SK-N-SH (cell line): Measurements from ENCODE around the gene TET2. TPM values are rescaled to one million over a fixed set of nuclear protein-coding genes. Genes with fewer than 3 reads are reported as not detected.

ENCODE experiments used
- CTCF ChIA-PET: fragments of 300-600, 350-600 bp; formaldehyde crosslinking; extraction: SDS; loops from one replicate; lab custom pipeline; 2021; lab: Yijun Ruan, JAX
- POLR2A ChIA-PET: fragments of 350-600 bp; sonication (Branson Sonifier 250); formaldehyde crosslinking; extraction: SDS; loops from one replicate; lab custom pipeline; 2020; ENCODE audit warnings: antibody characterized with exemption, inconsistent platforms; lab: Yijun Ruan, JAX
- DNase-seq: peaks from one replicate; pipeline ENCODE4 v3.0.0; 2012
- H2AFZ ChIP-seq: fragments of 200-600 bp; sonication (generic); 2 replicates; pipeline ENCODE4 v1.8.1; 2016; ENCODE audit warnings: antibody characterized with exemption, mild to moderate bottlenecking, low read depth
- H3F3A ChIP-seq: fragments of 200-600 bp; sonication (generic); replicated peaks from 2 replicates; pipeline ENCODE3; 2016; ENCODE audit warnings: antibody characterized with exemption, mild to moderate bottlenecking; ENCODE audit not compliant: insufficient read depth
- H3K27ac ChIP-seq, 2 experiments: fragments of 200-500 bp in 1 of 2; fragments of 200-600 bp in 1 of 2; sonication (Bioruptor generic) in 1 of 2; sonication (generic), shearing (Covaris generic) in 1 of 2; 2 replicates each; pipeline versions ENCODE4 v1.5.1 to v1.6.1; 2014 to 2016; ENCODE audit warnings: low read depth in 2 of 2, inconsistent platforms in 1 of 2, low read length in 1 of 2, mild to moderate bottlenecking in 1 of 2, mixed read lengths in 1 of 2
- H3K27me3 ChIP-seq: fragments of 200-600 bp; sonication (generic), shearing (Covaris generic); 2 replicates; pipeline ENCODE4 v1.6.1; 2016; ENCODE audit warnings: mixed run types; ENCODE audit not compliant: insufficient read depth
- H3K36me3 ChIP-seq, 2 experiments: fragments of 200-500 bp in 1 of 2; fragments of 200-600 bp in 1 of 2; sonication (Bioruptor generic) in 1 of 2; sonication (generic) in 1 of 2; replicated peaks in 1 of 2; 2 replicates each; pipeline versions ENCODE3 to v1.5.1; 2014 to 2016; ENCODE audit warnings: low read length in 1 of 2, mild to moderate bottlenecking in 1 of 2; ENCODE audit not compliant: insufficient read depth in 2 of 2, control insufficient read depth in 1 of 2
- H3K4me1 ChIP-seq, 2 experiments: fragments of 200-500 bp in 1 of 2; fragments of 200-600 bp in 1 of 2; sonication (Bioruptor generic) in 1 of 2; sonication (generic), shearing (Covaris generic) in 1 of 2; 2 replicates each; pipeline versions ENCODE4 v1.5.1 to v1.6.1; 2014 to 2016; ENCODE audit warnings: low read depth in 1 of 2, low read length in 1 of 2, mixed run types in 1 of 2; ENCODE audit not compliant: insufficient read depth in 2 of 2, control insufficient read depth in 1 of 2
- H3K4me2 ChIP-seq: fragments of 200-600 bp; sonication (generic), shearing (Covaris generic); 2 replicates; pipeline ENCODE4 v1.6.1; 2017; ENCODE audit warnings: mixed run types
- H3K4me3 ChIP-seq, 2 experiments: fragments of 200-500 bp in 1 of 2; fragments of 200-600 bp in 1 of 2; sonication (Bioruptor generic) in 1 of 2; sonication (generic), shearing (Covaris generic) in 1 of 2; 2 replicates each; pipeline versions ENCODE4 v1.5.1 to v1.8.1; 2014 to 2016; ENCODE audit warnings: low read depth in 2 of 2, inconsistent platforms in 1 of 2, low read length in 1 of 2, mild to moderate bottlenecking in 1 of 2, mixed read lengths in 1 of 2, moderate library complexity in 1 of 2
- H3K79me2 ChIP-seq: fragments of 200-600 bp; sonication (generic); 2 replicates; pipeline ENCODE4 v1.8.1; 2017; ENCODE audit warnings: mild to moderate bottlenecking; ENCODE audit not compliant: insufficient read depth
- H3K9ac ChIP-seq: fragments of 200-600 bp; sonication (generic); 2 replicates; pipeline ENCODE4 v1.6.1; 2017; ENCODE audit warnings: mixed run types
- H3K9me2 ChIP-seq: fragments of 200-600 bp; sonication (generic); 2 replicates; pipeline ENCODE4 v1.6.1; 2017; ENCODE audit warnings: mixed run types
- H3K9me3 ChIP-seq: fragments of 200-600 bp; sonication (generic); 2 replicates; pipeline ENCODE4 v1.6.1; 2017; ENCODE audit warnings: mixed run types, mild to moderate bottlenecking, moderate library complexity
- H4K20me1 ChIP-seq: fragments of 200-600 bp; sonication (generic); 2 replicates; pipeline ENCODE4 v1.6.1; 2017; ENCODE audit warnings: mild to moderate bottlenecking, mixed run types; ENCODE audit not compliant: insufficient read depth
- CHD2 ChIP-seq: fragments of 150-350 bp; IDR thresholded peaks from 2 replicates; pipeline ENCODE4 v1.6.1; 2018; ENCODE audit warnings: low read length; ENCODE audit not compliant: partially characterized antibody
- ELF1 ChIP-seq: IDR thresholded peaks from 2 replicates; pipeline ENCODE4 v1.4.0; 2012
- EP300 ChIP-seq, 2 experiments: IDR thresholded peaks; 2 replicates each; pipeline versions ENCODE4 v1.4.0 to v1.6.1; 2012; ENCODE audit warnings: borderline replicate concordance in 1 of 2, low read depth in 1 of 2, low read length in 1 of 2
- EZH2phosphoT487 ChIP-seq: fragments of 200-600 bp; sonication (generic); IDR thresholded peaks from 2 replicates; pipeline ENCODE4 v1.6.1; 2017; ENCODE audit warnings: low read depth, mixed run types, mild to moderate bottlenecking, antibody characterized with exemption, moderate library complexity, borderline replicate concordance
- GABPA ChIP-seq: IDR thresholded peaks from 2 replicates; pipeline ENCODE4 v1.4.0; 2012; ENCODE audit warnings: low read depth, mild to moderate bottlenecking
- GATA2 ChIP-seq: sonication (generic); formaldehyde crosslinking; IDR thresholded peaks from 2 replicates; pipeline ENCODE4 v1.5.0; 2020; ENCODE audit warnings: mild to moderate bottlenecking, missing genetic modification reagents
- MEF2A ChIP-seq: IDR thresholded peaks from 2 replicates; pipeline ENCODE4 v1.4.0; 2012; ENCODE audit warnings: low read depth, borderline replicate concordance
- MXI1 ChIP-seq: IDR thresholded peaks from 2 replicates; pipeline ENCODE4 v1.6.1; 2012; ENCODE audit warnings: mild to moderate bottlenecking, low read depth, low read length, improper control_type of control experiment
- NRF1 ChIP-seq: IDR thresholded peaks from 2 replicates; pipeline ENCODE4 v1.6.1; 2012; ENCODE audit warnings: low read depth, mild to moderate bottlenecking, low read length
- POLR2AphosphoS5 ChIP-seq: IDR thresholded peaks from 2 replicates; pipeline ENCODE4 v1.6.1; 2012; ENCODE audit warnings: low read depth, low read length
- RAD21 ChIP-seq: IDR thresholded peaks from 2 replicates; pipeline ENCODE4 v1.6.1; 2012; ENCODE audit warnings: mild to moderate bottlenecking, low read length
- SIN3A ChIP-seq: IDR thresholded peaks from 2 replicates; pipeline ENCODE4 v1.6.1; 2012; ENCODE audit warnings: low read depth, mild to moderate bottlenecking, low read length, moderate library complexity, borderline replicate concordance
- SMC3 ChIP-seq: IDR thresholded peaks from 2 replicates; pipeline ENCODE4 v1.6.1; 2012; ENCODE audit warnings: low read depth, low read length, improper control_type of control experiment
- TAF1 ChIP-seq: IDR thresholded peaks from 2 replicates; pipeline ENCODE4 v1.6.1; 2012; ENCODE audit warnings: low read depth, mild to moderate bottlenecking, low read length, moderate library complexity, borderline replicate concordance
- TEAD4 ChIP-seq: IDR thresholded peaks from 2 replicates; pipeline ENCODE4 v1.4.0; 2012; ENCODE audit warnings: mild to moderate bottlenecking, borderline replicate concordance; ENCODE audit not compliant: insufficient read depth
- YY1 ChIP-seq: IDR thresholded peaks from 2 replicates; pipeline ENCODE4 v1.4.0; 2012; ENCODE audit warnings: low read depth, mild to moderate bottlenecking
- WGBS: methylation state at CpG from one replicate; pipeline ENCODE4 v1.1.6; 2017; ENCODE audit warnings: low lambda C conversion rate; 5-methylcytosine and 5-hydroxymethylcytosine counted together
- polyA plus RNA-seq, 3 experiments: library from polyadenylated mRNA; depleted of rRNA; stranded (reverse); fragments of >200 nt; gene quantifications; 2 replicates each; pipeline ENCODE4 v1.2.3, GENCODE V29; 2012
- TF ChIP-seq, protein P1 (sequence below): IDR thresholded peaks from 2 replicates; pipeline ENCODE4 v1.4.0; 2012; ENCODE audit warnings: low read depth
- TF ChIP-seq, protein P2 (sequence below): fragments of 150-350 bp; IDR thresholded peaks from 2 replicates; pipeline ENCODE4 v1.6.1; 2017; ENCODE audit warnings: antibody characterized with exemption, low read length, low read depth, borderline replicate concordance
- TF ChIP-seq, protein P3 (sequence below): fragments of 200-600 bp; sonication (generic); IDR thresholded peaks from 2 replicates; pipeline ENCODE4 v1.6.1; 2017; ENCODE audit warnings: antibody characterized with exemption, mild to moderate bottlenecking, moderate library complexity
- TF ChIP-seq, protein P4 (sequence below): IDR thresholded peaks from 2 replicates; pipeline ENCODE4; 2012

The TET2 gene
- polyA plus RNA-seq, 1 of the 3 experiments (the other 2 are of a cell fraction), result 3.5 TPM

DNA sequence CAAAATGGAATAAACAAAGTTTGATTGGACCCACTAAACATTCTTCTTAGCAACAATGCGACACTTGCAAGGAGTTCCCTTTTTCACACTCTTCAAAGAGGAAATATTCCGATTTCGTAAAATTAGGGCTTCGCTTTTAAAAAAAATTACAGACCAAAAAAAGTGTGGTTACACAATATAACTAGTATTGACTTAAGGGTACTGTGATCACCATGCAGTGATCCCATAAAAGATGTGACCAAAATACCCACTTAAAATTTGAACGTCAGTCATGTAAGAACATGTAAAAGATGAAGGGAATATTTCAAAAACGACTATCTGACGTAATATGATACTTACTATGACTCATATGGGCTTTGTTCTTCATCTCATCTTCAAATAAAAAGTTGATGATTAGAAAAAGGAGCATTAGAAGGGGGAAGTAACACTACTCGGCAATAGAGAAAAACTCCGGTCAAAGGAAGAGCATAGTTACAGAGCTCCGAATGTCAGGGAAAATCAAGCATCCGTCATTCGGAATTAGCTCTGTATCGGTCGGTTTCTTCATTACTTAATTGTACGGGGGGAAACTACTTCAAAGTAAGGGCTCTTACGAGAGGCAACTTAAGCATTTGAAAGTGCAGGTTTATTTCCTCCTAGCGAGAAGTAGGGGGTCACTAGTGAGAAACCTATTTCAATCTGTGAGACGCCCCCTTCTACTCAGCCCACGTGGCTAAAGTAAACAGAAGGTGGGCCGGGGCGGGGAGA, 1.3 kb upstream of the TET2 start:
- DNase-seq, result no peak
- H3K9me3 ChIP-seq, result no peaks in the 10 kb centered on the region
- no peaks in the 10 kb centered on the region for H3K9me2 ChIP-seq
- TF ChIP-seq, protein P1, sequence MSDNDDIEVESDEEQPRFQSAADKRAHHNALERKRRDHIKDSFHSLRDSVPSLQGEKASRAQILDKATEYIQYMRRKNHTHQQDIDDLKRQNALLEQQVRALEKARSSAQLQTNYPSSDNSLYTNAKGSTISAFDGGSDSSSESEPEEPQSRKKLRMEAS, result no peak
- TF ChIP-seq, protein P2, sequence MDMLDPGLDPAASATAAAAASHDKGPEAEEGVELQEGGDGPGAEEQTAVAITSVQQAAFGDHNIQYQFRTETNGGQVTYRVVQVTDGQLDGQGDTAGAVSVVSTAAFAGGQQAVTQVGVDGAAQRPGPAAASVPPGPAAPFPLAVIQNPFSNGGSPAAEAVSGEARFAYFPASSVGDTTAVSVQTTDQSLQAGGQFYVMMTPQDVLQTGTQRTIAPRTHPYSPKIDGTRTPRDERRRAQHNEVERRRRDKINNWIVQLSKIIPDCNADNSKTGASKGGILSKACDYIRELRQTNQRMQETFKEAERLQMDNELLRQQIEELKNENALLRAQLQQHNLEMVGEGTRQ, result no peak
- TF ChIP-seq SIN3A (no peak), RAD21 (no peak), CHD2 (no peak), YY1 (no peak), NRF1 (no peak), GABPA (no peak), MXI1 (no peak), GATA2 (CRISPR knock-in tag) (no peak), ELF1 (no peak), SMC3 (no peak), EP300 (IDR thresholded peaks at IDR 0.05; ENCODE audit: borderline replicate concordance in 1 of 2, low read depth in 1 of 2, low read length in 1 of 2) (no peak), MEF2A (no peak), TEAD4 (no peak), TAF1 (no peak), EZH2phosphoT487 (no peak), POLR2AphosphoS5 (no peak)
- TF ChIP-seq, protein P3, sequence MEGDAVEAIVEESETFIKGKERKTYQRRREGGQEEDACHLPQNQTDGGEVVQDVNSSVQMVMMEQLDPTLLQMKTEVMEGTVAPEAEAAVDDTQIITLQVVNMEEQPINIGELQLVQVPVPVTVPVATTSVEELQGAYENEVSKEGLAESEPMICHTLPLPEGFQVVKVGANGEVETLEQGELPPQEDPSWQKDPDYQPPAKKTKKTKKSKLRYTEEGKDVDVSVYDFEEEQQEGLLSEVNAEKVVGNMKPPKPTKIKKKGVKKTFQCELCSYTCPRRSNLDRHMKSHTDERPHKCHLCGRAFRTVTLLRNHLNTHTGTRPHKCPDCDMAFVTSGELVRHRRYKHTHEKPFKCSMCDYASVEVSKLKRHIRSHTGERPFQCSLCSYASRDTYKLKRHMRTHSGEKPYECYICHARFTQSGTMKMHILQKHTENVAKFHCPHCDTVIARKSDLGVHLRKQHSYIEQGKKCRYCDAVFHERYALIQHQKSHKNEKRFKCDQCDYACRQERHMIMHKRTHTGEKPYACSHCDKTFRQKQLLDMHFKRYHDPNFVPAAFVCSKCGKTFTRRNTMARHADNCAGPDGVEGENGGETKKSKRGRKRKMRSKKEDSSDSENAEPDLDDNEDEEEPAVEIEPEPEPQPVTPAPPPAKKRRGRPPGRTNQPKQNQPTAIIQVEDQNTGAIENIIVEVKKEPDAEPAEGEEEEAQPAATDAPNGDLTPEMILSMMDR, result no peak
- TF ChIP-seq, protein P4, sequence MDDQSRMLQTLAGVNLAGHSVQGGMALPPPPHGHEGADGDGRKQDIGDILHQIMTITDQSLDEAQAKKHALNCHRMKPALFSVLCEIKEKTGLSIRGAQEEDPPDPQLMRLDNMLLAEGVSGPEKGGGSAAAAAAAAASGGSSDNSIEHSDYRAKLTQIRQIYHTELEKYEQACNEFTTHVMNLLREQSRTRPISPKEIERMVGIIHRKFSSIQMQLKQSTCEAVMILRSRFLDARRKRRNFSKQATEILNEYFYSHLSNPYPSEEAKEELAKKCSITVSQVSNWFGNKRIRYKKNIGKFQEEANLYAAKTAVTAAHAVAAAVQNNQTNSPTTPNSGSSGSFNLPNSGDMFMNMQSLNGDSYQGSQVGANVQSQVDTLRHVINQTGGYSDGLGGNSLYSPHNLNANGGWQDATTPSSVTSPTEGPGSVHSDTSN, result no peak
- TF ChIP-seq, all 33 proteins: peak for 0
- peaks cover 35% of the 10 kb centered on the region for H3K79me2 ChIP-seq
- ChIA-PET POLR2A (no interaction called here), CTCF (interaction anchor here (1.7 kb wide), 1 partner anchor 328 kb away, joined by 5 read pairs; the partner anchor contains the start of gene PPA2)
- H3K27me3 ChIP-seq, result no peaks in the 10 kb centered on the region
- H3K4me1 ChIP-seq, result peaks cover 0 to 9% of the 10 kb centered on the region in 2 experiments; a peak in 2 of 4 replicates
- peak overlapping the region in 1 of 2 experiments; percentile 91; a peak in 1 of 4 replicates for H3K27ac ChIP-seq
- H2AFZ ChIP-seq, result peak overlapping the region; percentile 84
- H3K4me3 ChIP-seq, result peak overlapping the region; percentile 94 to 95
- H4K20me1 ChIP-seq, result peaks cover 23% of the 10 kb centered on the region
- 82% methylated on average over 21 of the region's 21 CpGs for WGBS
- no peaks in the 10 kb centered on the region for H3K36me3 ChIP-seq
- H3F3A ChIP-seq, result peaks cover 9% of the 10 kb centered on the region
- peak overlapping the region; percentile 98; the same call in 1 of the 2 replicates for H3K9ac ChIP-seq
- peak overlapping the region; percentile 89 for H3K4me2 ChIP-seq
